ENCODE results near the gene LAMB1.
"Not testable (repeated sequence)": the region's sequence is repeated elsewhere in the genome, so short reads cannot be mapped to it uniquely, and the experiment has no call there.

LAMB1 gene

DNA sequence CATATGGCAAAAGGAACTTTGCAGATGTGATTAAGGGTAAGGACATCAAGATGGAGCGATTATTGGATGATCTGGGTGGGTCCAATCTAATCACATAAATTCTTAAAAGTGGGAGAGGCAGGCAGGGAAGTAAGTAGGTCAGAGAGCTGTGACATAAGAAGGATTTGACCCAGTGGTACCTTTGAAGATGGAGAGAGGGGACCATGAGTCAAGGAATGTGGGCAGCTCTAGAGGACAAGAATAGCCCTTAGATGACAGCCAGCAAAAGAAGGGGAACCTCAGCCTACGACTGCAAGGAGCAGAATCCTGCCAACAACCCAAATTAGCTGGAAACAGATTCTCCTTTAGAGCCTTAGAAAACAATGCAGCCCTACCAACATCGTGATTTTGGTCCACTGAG is 34.5 kb downstream of the LAMB1 start:
- no peak for DNase-seq

DNA sequence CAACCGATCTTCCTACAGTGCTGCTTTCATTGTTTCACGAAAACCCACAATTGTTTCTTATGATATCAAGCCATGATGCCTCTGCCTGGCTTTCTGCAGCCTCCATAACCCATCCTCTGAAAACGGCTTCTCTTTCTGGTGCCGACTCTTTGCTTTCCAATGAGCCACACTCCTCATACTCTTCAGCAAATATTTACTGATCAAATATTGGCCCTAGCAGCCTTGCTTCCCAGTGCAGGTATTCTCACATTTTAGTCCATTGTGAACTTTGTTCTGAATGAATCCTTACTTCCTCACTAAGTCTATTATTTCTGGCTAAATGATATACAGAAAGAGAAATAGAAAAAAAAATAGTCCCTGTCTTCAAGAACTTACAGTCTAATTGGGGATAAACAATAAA is 35.5 kb downstream of the LAMB1 start:
- no peak for DNase-seq

DNA sequence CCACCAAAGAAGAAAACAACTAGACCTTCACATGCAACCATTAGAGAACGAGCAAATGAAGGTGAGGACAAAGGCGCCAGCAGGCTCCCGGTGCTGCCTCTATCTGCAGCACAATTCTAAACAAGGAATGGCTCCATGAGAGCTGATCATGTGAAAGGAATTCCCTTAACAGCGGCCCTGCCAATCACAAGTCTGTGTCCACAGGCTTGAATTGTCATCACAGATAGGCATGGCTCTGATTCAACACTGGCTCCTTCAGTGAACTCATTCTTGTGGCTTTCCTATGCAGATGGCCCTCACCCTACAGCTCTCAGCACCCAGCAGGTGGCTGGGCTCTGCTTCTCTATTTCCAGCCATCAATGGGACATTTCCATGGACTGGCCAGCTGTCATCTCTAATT is 36.2 kb downstream of the LAMB1 start:
- peak; percentile 71 for DNase-seq

DNA sequence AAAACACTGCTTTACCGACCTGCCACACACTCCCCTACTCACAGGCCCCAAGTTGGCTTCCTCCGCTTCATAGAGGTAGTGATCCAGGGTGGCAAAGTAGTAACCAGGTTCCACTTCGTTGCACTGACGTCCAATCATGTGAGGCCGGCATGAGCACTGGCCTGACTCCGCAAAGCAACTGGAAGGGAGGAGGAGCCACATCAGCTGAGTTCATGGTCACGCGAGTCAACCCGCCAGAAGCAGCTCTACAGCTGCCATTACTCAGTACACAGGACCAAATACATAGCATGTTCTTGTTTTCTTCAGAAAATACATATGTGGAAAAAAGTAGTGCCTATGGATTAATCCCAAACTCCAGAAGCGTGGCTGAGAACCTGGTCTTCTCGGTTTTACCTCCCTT is 38.5 kb downstream of the LAMB1 start:
- DNase-seq = no peak

GRCh38 chr7:107962817-107963216 is 40.1 kb downstream of the LAMB1 start:
- DNase-seq = no peak

DNA sequence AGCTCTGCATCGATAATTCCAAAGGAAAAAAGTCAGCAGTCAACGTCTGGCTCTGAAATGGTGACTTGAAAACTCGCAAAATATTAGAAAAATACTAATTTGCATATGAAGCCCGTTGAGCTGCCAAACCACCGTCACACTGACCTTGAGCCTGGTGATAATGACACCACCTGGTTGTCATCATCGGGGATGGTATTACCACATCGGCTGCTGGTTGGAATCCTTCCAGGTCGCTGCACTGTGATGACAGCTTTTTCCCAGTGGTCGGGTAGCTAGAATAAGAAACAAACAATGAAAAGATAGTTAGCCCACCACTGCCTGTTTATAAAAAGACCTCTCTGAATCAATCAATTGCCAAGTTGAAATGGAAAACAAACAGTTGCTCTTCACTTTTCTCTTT is 41.6 kb downstream of the LAMB1 start:
- no peak for DNase-seq

DNA sequence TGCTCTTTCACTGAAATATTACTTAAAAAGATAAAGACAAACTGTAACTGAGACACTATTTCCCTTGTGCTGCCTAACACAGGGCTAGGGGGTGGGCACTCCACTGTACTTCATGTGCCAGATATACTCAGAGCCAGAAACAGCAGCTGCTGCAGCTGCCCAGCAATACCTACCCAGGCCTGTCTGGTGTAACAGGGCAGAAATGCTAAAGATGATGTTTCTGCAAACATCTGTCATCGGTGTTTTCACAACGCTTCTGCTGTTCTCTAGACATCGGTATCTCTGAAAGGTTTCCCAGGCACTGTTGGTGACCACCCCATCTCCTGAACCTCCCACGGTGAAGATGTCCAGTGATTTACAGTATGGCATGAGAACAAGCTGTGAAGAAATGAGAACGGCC is 42.7 kb downstream of the LAMB1 start:
- DNase-seq = no peak

DNA sequence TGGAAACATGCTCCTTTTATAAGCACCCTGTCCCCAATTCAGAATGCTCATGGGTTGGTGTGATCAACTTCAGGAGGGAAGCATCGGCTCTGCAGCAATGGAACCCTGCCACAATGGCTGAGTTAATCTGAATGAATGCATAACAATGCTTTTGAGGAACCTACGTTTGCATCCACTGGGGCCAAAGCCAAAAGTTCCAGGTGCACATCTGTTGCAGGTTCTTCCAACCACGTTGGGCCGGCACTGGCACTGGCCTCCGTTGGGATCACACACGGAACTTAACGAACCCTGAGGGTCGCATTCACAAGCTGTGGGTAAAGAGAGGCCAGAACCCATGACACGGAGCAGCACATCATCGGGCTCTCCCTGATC is 43.4 kb downstream of the LAMB1 start:
- no peak for DNase-seq

- DNase-seq = peak; percentile 92
These were observed 44.0 kb downstream of the LAMB1 start for GRCh38 chr7:107958764-107959526.

GRCh38 chr7:107957436-107957835 is 45.5 kb downstream of the LAMB1 start:
- DNase-seq = no peak

DNA sequence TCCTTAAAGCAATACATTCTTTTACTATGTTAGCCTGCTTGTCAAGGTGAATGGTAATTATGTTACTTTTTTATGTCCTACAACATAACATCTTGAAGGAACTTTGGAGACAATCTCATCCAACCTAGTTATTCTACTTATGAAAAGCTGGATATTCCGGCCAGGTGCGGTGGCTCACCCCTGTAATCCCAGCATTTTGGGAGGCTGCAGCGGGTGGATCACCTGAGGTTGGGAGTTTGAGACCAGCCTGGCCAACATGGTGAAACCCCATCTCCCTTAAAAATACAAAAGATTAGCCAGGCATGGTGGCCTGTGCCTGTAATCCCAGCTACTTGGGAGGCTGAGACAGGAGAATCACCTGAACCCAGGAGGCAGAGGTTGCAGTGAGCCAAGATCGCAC is 46.0 kb downstream of the LAMB1 start:
- not testable (repeated sequence) for DNase-seq

DNA sequence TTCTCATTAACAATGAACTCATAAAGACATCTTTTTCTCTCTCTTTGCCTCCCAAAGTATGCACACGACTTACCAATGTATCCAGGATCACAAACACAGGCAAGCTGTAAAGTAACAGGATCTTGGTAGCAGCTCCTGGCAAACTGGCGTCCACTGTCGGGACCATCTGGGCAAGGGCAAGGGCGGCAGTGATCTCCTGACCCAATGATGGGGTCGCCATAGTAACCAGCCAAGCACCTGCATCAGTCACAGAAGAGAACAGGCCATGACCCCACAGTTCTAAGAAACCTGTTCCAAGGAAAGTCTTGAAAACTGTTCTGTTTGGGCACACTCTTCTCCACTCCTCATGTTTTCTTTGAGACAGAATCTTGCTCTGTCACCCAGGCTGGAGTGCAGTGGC is 47.6 kb downstream of the LAMB1 start:
- no peak for DNase-seq

GRCh38 chr7:107953924-107954303 is 49.0 kb downstream of the LAMB1 start:
- no peak for DNase-seq

GRCh38 chr7:107953265-107953923 is 49.6 kb downstream of the LAMB1 start:
- no peak for DNase-seq

DNA sequence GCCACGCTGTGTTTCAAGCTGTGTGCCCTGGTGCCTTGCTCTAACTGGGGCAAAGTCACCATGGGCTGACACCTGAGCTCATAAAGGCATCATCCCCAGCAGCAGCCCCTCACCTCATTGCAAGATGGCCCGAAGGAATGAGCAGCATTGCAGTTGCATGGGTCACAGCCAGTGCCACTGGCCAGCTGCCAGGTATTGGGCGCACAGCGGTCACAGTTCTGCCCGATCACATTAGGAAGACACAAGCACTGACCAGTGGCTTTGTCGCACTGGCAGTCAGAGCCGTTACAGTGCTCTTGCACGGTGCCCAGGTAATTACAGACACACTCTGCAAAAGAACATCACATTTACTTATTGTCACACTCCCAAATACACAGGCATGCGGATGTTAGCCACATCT is 51.1 kb downstream of the LAMB1 start:
- no peak for DNase-seq

- no peak for DNase-seq
These were observed 51.7 kb downstream of the LAMB1 start for GRCh38 chr7:107951172-107951787.

GRCh38 chr7:107949443-107949935 is 53.5 kb downstream of the LAMB1 start:
- DNase-seq = no peak

DNA sequence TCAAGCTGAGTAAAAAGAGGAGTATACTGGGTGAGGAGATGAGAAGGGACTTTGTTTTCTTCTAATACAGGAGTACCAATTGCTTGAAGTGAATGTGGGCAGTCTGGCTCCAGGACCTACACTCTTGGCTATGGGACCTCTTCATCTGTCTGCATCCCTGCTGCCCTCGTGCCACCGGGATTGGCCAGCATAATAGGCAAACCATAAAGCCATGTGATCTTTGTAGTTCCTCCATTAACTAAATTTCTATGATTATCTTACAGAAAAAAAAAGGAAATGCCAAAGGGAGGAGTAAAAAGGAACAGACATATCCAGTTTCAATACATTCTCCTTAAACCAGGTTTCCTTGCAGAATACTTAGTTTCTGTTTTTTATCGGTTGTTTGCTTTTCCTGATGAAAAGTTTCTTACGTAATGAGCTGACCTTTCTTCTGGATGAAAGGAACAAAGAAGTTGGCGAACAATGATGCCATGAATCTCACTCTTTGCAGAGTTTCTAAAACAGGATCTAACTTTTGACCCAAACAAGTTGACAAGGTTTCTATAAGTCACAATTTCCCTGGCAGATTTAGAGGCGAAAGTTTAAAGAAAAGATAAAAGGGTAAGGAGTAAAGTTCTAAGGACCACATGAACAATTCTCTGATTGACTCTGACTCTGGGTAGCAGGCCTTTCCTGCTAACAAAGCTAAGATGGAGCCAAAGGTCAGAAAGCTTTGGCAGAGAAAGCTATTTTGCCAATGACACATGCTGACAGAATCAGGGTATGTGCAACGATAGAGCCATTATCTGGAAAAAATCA is 54.1 kb downstream of the LAMB1 start:
- DNase-seq = peak; percentile 87

- DNase-seq = no peak
These were observed 56.1 kb downstream of the LAMB1 start for GRCh38 chr7:107946881-107947280.

GRCh38 chr7:107946451-107946850 is 56.5 kb downstream of the LAMB1 start:
- DNase-seq = peak; percentile 59

DNA sequence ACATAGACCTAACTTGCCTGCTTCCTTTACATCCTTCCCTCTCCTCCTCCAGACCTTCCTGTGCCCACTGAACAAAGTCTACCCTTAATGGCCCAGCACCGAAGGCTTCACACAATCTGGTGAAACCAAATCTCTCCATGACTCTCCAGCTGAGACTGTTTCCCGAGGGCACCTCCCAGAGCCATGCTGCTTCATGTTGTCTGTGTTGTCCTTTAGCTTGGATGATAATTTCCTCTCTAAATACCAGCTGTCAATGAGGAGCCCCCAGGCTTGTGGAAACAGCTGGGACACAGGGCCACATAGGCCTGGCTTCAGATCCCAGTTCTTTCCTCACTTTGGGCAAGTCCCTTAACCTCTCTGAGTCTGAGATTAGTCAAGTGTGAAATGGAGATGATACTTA is 57.6 kb downstream of the LAMB1 start:
- DNase-seq = no peak

- DNase-seq = no peak
These were observed 58.4 kb downstream of the LAMB1 start for GRCh38 chr7:107944411-107945169.

DNA sequence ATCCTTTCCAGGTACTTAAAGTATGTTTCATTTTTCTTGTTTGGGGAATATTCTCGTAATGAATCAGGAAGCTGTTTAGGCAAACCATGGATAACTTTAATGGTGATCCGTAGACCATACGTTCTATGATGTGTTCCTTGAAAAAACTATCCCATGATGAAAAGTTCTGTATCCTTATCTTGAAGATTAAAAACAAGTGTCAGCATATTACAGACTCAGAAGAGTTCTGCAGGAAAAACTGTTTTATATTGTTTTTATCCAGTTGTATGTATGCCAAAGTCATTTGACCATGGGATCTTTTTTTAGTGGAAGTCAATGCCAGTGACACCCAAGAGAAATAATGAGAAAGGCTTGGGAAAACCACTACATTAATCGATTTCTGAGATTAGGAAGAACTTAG is 59.9 kb downstream of the LAMB1 start:
- no peak for DNase-seq
